SU-DHL-6 (cell line): Measurements from ENCODE around the gene EPHA4.

Experiments used
- CTCF ChIP-seq: fragments of 200-600 bp; sonication (generic); IDR thresholded peaks from one replicate; pipeline ENCODE4 v1.5.1; 2017; ENCODE audit warnings: antibody characterized with exemption, mild to moderate bottlenecking, low read length, moderate library complexity; ENCODE audit not compliant: insufficient read depth, poor library complexity, severe bottlenecking
- EZH2phosphoT487 ChIP-seq: fragments of 200-600 bp; sonication (generic), shearing (Covaris generic); conservative IDR thresholded peaks from 2 replicates; pipeline ENCODE4 v1.6.1; 2018; ENCODE audit warnings: mild to moderate bottlenecking, antibody characterized with exemption, low read length, moderate library complexity, mixed read lengths

- TF ChIP-seq CTCF (no peak), EZH2phosphoT487 (no peak)
Measured at GRCh38 chr2:221426929-221427328, 145.2 kb downstream of the EPHA4 start.
